Left forelimb (tissue), 1 donor: Measurements from ENCODE around the gene POU2F2.

Source experiments
- DNase-seq: peaks from one replicate; pipeline ENCODE4 v3.0.0-alpha.2; 2018; ENCODE audit warnings: low spot score

The POU2F2 gene

DNA sequence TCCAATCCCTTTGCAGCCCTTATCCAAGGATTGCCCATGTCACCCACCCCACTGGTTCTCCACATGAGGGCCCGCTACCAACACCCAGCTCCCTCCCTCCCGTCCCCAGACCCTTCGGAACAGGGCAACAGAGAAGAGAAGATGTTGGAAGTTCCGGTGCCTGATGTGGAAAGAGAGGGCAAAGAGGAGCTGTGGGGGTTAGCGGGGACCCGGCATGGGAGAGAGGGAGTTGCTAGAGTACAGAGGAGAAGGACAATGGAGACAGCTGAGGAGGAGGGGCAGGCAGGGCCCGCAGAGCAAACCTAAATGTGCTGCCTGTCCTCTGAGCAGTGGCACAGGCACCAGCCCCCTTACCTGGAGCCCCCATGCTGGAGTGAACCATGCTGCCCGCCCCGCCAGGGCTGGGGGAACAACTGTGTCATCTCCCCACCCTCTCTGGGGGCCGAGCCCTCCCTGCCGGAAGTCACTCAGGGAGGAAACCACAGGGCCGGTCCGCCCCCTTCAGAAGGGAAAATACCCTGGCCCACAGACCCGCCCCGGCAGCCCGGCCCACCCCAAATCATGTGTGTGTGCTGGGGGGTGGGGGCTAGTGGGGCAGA is at the start of gene POU2F2:
Gene POU2F2, minus strand, starts transcription at position 417 of the 599 bp plus-strand sequence. Its CDS starts 35 bp downstream, at position 382.
- DNase-seq = no peak

- DNase-seq = no peak
These were observed 46.8 kb upstream of the POU2F2 start for GRCh38 chr19:42178791-42179674.

- no peak for DNase-seq
These were observed 45.4 kb upstream of the POU2F2 start for GRCh38 chr19:42177686-42178019.

GRCh38 chr19:42176990-42177685 is 44.9 kb upstream of the POU2F2 start:
- DNase-seq = peak; percentile 86

GRCh38 chr19:42176649-42176989 is 44.4 kb upstream of the POU2F2 start:
- DNase-seq = no peak

DNA sequence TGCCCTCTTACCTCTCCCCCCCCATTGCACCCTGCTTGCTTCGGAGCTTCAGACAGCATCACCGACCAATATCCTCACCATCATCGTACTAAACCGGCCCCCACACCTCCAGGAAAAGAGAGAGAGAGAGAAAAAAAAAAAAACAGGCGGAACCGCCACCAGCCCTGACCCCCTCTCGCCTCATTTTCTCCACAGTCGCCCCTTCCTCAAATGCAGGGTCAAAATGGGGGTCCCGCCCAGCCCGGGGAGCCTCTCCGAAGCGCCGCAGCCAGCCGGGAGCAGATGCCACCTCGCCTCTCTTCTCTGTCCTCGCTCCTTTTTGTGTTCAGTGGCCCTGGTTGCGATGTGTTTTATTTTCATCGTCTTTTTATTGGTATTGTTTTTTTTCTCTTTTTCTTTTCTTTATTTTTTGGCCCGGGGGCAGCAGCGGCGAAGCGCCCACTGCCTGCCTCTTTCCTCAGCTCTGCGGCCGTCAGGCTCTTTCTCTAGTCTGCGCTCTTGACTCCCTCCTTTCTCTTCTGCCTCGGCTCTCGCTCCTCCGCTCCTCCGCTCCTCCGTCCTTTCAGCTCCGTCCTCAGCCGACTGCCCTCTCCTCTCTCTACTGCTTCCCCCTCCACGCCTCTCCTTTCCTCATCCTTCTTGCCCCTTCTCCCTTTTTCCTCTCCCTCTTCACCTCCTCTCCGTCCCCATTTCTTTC is 43.9 kb upstream of the POU2F2 start:
- DNase-seq = no peak

GRCh38 chr19:42174958-42175734 is 42.9 kb upstream of the POU2F2 start:
- DNase-seq = no peak

DNA sequence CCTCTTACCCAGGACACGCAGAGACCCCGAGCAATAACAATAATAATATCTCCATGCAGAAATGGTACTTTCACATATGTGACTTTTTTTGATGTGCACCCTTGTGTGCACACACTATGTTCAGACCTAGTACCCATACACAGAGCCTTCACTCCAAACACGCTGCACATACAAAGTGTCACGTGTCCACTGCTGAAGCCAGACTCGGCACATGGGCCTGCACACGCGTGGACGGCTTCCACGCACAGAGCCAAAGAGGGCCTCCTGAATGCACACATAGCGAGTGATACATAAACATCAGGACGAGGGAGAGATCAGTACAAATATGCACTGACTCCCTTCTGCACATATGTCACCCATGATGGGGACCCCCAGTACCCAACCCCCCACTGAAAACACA is 41.9 kb upstream of the POU2F2 start:
- no peak for DNase-seq

- no peak for DNase-seq
These were observed 41.4 kb upstream of the POU2F2 start for GRCh38 chr19:42173695-42174094.

GRCh38 chr19:42172261-42172660 is 40.0 kb upstream of the POU2F2 start:
- no peak for DNase-seq

DNA sequence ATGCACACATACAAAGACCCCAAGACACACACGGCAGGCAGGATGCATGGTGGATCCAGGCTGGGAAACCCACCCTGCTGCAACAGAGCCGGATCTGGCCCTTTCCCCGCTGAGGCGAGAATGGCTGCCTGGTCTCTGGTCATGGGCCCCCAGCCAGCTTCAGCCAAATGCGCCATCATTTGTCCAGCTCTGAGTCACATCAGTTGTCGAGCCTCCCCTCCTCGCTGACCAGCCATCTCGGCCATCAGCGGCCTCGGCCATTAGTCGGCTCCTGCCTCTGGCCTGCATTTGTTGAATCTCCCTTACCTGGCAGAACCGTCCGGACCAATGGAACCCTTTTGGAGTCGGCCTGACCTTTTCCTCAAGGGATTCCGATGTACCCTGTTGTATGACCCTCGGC is 38.5 kb upstream of the POU2F2 start:
- no peak for DNase-seq

DNA sequence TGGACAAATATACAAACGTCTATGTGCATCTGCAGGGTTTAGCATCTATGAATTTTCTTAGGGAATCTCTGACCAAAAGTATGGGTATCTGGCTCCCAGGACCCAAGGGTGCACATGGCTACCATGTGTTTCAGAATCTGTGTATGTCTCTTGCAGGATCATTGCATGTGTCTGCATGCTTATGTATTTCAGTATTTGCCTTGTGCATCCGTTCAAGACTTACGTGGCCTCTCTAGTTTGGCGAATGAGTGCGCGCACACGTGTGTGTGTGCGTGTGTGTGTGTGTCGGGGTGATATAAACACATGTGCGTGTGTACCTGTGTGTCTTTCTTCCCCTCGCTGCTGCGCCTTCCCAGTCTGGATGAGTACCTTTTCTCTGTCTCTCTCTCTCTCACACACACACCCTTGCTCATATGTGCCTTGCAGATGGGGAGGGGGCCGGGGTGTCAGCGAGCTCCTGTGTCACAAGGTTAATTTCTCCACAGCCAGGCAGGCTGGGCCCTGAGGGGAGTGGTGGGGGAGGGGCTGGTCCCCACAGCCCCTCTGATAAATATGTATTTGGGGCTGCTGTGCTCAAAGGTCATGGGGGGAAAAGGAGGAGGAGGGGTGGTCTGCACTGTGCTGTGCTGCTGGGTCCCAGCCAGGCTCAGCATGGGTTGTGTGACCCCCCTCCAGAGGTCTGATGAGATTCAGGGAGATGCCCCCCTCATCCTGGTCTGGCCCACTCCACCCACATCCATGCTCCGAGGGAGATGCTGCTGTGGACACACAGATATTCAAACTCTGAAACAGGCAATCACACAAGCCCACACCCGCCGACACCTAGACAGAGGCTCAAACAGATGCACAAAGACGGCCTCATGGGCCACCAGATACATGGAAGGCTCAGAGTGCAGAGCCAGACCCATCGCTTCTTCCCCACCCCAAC is 37.5 kb upstream of the POU2F2 start:
- DNase-seq = no peak

- DNase-seq = no peak
These were observed 36.0 kb upstream of the POU2F2 start for GRCh38 chr19:42168206-42168605.

DNA sequence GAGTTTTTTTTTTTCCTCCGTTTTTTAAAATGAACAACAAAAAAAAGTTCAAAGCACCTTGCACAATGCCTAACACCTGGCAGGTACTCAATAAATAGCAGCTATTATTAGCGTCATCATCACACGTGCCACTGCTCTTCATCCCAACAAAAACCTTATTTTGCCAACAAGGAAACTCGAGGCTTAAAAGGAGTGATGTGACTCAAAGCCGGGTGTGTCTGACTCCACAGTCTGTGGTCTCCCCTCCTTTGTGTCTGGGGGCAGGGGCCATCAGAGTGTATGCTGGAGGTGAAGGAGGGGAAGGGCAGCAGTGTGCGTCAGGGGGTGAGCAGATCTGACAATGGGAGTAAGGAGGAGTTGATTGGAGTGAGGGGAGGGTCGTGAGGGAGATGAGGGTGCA is 34.1 kb upstream of the POU2F2 start:
- no peak for DNase-seq

DNA sequence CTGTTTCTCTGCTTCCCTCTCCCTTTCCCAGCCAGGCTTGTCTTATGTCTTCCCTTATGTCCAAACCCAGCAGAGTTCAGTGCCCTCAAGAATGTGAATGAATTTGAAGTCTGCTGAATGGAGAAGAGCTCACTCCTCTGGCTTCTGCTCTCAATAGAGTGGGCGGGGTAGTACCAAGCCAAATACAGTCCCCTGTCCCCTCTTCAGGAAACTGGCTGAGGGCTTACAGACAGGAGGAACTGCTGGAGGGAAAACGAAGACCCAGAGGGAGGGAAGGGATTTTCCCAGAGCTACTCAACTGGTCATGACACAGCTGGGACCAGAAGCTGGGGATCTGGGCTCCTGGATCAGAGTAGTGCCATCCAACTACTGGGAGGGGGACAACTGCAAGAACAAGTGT is 32.9 kb upstream of the POU2F2 start:
- no peak for DNase-seq

DNA sequence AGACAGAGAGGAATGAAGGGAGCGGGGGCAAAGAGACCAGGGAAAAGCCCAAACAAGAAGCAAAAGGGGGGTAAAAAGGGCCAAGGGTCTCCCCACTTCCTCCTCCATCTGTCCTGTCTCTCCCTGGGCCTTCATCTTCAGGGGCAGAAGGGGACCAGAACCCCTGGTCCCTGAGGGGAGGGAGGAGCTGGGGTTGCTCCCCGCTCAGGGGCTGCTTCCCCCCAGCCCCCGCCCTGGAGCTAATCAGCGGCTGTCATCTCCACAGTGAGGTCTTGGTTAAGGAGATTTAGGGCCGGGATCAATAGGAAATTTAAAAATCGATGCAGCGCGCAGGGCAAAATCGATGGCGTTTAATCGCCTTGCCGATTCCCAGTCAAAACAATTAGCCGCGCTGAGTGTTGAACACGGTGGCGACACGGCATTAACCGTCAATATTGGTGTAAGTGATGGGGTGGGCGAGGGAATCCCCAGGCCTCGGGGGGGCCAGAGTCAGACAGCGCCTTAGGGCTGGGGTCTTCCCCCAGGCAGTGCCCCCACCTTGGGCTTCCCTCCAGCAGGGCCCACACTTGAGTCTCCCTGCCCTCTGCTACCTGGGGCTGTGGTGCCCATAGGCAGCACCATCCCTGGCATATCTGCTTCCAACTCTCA is 29.5 kb upstream of the POU2F2 start:
- DNase-seq = no peak

DNA sequence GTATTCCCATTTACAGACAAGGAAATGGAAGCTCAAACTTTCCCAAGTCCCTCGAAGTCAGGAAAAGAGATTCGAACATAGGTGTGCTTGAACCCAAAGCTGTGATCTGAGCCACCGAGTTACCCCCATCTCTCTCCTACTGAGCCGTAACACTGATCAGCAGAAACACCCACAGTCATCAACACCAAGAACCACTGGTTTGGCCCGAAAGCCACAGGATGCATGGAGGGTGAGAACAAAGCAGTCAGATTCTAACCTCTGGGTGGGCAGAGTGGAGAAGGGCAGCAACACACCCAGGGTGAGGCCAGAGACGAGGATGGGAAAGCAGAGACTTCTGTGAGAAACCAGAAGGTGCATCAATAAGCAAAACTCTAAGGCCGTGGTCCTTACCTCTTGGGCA is 27.7 kb upstream of the POU2F2 start:
- no peak for DNase-seq

- no peak for DNase-seq
These were observed 26.7 kb upstream of the POU2F2 start for GRCh38 chr19:42158926-42159325.

- no peak for DNase-seq
These were observed 24.3 kb upstream of the POU2F2 start for GRCh38 chr19:42156571-42156970.

DNA sequence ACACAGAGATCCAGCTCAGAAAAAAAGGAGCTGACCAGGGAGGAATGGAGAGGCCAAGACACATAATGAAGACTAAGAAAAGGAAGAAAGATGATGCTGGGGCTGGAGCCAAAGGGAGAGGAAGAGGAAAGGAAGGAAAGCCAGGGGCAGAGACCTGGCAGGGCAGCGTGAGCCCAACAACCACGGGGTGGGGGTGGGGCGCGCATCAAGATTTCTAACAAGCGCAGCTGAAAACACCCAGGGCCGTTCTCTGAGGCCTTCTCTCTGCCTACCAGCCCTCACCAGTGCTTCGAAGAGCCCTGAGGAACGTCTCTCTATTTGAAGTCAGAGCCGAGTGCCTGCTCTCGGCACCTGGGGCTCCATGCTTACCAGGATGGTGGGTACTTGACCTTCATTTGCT is 23.6 kb upstream of the POU2F2 start:
- DNase-seq = no peak
